ACC112 (cell line): Measurements from ENCODE around the gene DENND1A.

ENCODE experiments used
- H2AFZ ChIP-seq: fragments of 200-600 bp; sonication (generic); one replicate; pipeline ENCODE4 v1.6.0; 2017; ENCODE audit warnings: antibody characterized with exemption, low read length; ENCODE audit not compliant: unreplicated experiment
- H3K27ac ChIP-seq: fragments of 200-600 bp; sonication (generic); 2 replicates; pipeline ENCODE4 v1.5.1; 2014; ENCODE audit warnings: low read depth, mild to moderate bottlenecking, antibody characterized with exemption, low read length, moderate library complexity
- H3K27me3 ChIP-seq: fragments of 200-600 bp; sonication (generic); 2 replicates; pipeline ENCODE4 v1.6.1; 2014; ENCODE audit warnings: mild to moderate bottlenecking, antibody characterized with exemption, low read length, moderate library complexity, mixed read lengths; ENCODE audit not compliant: insufficient read depth
- H3K36me3 ChIP-seq: fragments of 200-600 bp; sonication (generic); 2 replicates; pipeline ENCODE4 v1.6.1; 2016; ENCODE audit warnings: mild to moderate bottlenecking, antibody characterized with exemption, low read length, moderate library complexity, mixed read lengths; ENCODE audit not compliant: insufficient read depth
- H3K4me1 ChIP-seq: fragments of 200-600 bp; sonication (generic); one replicate; pipeline ENCODE4 v1.6.1; 2016; ENCODE audit warnings: low read length, mixed read lengths; ENCODE audit not compliant: insufficient read depth, unreplicated experiment, control insufficient read depth
- H3K4me3 ChIP-seq: fragments of 200-600 bp; sonication (generic); 2 replicates; pipeline ENCODE4 v1.5.1; 2014; ENCODE audit warnings: mild to moderate bottlenecking, low read depth, low read length
- H3K79me2 ChIP-seq: fragments of 200-600 bp; sonication (generic); one replicate; pipeline ENCODE4 v1.6.0; 2016; ENCODE audit warnings: low read length; ENCODE audit not compliant: control insufficient read depth, unreplicated experiment, insufficient read depth

The DENND1A gene

GRCh38 chr9:123390337-123391135, 539.4 kb downstream of the DENND1A start:
- H3K4me3 ChIP-seq: no peak overlapping the region
- no peak overlapping the region for H3K27ac ChIP-seq
- H2AFZ ChIP-seq: no peak overlapping the region
- H3K4me1 ChIP-seq: no peaks in the 10 kb centered on the region
- no peaks in the 10 kb centered on the region for H3K27me3 ChIP-seq
- H3K79me2 ChIP-seq: no peaks in the 10 kb centered on the region
- no peaks in the 10 kb centered on the region for H3K36me3 ChIP-seq

DNA sequence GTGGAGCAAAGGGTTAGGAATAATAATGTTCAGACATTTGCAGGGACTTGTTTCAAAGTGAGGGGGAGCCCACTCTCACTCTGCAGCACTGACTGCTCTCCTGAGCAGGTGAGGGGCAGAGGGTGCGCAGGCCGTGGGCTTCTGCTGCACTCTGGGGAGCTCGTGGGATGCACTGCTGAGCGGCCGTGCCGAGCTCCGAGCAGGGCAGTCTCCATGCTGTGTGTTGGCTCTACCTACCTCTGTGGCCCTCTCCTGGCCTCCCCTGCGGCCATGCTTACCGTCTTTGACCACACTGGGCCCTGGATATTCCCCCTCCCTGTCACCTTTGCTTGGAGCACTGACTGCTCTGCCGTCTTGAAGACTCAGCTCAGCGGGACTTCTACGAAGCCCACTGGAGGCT, 540.2 kb downstream of the DENND1A start:
- Histone ChIP-seq H3K79me2 (no peaks in the 10 kb centered on the region), H3K36me3 (no peaks in the 10 kb centered on the region), H3K27ac (no peak overlapping the region), H3K4me3 (no peak overlapping the region), H3K4me1 (no peaks in the 10 kb centered on the region), H2AFZ (no peak overlapping the region), H3K27me3 (no peaks in the 10 kb centered on the region)

- Histone ChIP-seq H3K27me3 (no peaks in the 10 kb centered on the region), H2AFZ (no peak overlapping the region), H3K4me1 (no peaks in the 10 kb centered on the region), H3K4me3 (no peak overlapping the region), H3K36me3 (no peaks in the 10 kb centered on the region), H3K79me2 (no peaks in the 10 kb centered on the region), H3K27ac (no peak overlapping the region)
These were observed 540.9 kb downstream of the DENND1A start for GRCh38 chr9:123389070-123389469.

GRCh38 chr9:123387686-123388085, 542.2 kb downstream of the DENND1A start:
- Histone ChIP-seq H3K4me1 (no peaks in the 10 kb centered on the region), H3K36me3 (no peaks in the 10 kb centered on the region), H3K4me3 (no peak overlapping the region), H2AFZ (no peak overlapping the region), H3K27me3 (no peaks in the 10 kb centered on the region), H3K79me2 (no peaks in the 10 kb centered on the region), H3K27ac (no peak overlapping the region)

DNA sequence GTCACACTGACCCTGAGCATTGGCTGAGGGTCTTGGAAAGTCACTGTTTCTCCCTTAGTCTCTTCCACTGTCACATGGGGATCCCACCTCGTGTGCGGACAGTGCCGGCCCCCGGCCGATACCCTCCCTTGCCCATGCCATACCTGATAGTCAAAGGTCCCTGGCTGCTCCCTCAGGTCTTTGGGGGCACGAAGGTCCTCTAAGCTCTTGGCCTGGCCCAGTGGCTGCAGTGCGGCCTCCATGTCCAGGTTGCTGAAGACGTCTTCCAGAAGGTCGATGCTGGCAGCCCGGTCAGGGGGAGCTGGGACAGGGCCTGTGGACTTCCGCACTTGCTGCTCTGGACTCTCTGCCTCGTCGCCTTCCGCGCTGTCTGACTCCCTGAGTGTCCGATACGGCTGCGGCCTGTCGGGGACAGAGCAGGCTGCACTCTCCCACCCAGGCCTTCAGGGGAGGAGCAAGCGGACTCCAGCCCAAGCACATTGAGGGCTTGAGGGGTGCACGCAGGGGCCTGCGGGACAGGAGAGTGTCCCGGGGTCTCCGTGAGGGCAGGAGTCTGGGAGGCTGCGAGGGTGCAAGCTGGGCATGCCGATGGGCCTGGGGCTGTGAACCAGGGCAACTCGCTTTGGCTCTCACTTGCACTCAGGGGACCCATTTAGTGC, 546.3 kb downstream of the DENND1A start:
- H2AFZ ChIP-seq: no peak overlapping the region
- no peaks in the 10 kb centered on the region for H3K79me2 ChIP-seq
- H3K27ac ChIP-seq: no peak overlapping the region
- no peak overlapping the region for H3K4me3 ChIP-seq
- H3K4me1 ChIP-seq: no peaks in the 10 kb centered on the region
- no peaks in the 10 kb centered on the region for H3K36me3 ChIP-seq
- H3K27me3 ChIP-seq: no peaks in the 10 kb centered on the region

DNA sequence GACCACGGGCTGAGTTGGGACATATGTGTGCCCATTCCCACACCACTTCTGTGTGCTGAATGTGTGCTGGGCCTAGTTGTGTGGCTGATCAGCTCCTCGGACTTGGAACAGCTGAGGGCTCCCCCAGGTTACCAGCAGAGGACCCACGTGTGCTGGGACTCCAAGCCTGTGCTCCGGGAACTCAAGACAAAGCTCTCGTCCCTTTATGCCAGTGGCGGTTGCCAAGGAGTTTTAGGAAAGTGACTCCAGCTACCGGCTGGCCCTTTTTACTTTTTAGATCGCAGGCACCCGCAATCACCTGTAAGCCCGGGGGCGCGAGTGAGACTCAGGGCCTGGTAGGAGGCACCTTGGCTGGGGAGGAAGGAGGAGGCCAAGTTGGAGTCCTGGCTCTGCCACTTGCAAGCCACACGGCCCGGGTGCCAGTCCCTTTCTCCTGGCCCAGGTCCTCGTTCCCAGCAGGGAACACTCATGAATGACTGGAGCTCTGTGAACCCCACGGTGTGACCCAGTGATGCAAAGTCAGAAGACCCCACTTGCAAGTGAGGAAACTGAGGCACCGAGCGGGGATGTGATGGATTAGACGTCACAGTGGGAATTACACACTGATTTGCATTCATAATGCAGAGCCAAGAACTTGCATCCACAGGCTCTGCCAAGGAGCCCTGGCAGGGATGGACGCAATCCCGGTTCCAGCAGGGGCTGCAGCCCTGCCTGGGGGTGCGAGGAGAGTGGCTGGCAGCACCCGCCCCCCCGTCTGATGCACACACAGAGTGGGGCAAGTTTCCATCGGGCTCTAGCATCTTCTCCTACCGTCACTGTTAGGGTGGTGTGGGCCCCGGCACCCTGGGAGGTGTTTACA, 547.0 kb downstream of the DENND1A start:
- Histone ChIP-seq H3K27ac (no peak overlapping the region), H3K4me1 (no peaks in the 10 kb centered on the region), H3K36me3 (no peaks in the 10 kb centered on the region), H3K4me3 (no peak overlapping the region), H3K79me2 (no peaks in the 10 kb centered on the region), H2AFZ (no peak overlapping the region), H3K27me3 (no peaks in the 10 kb centered on the region)

- H3K27ac ChIP-seq: no peak overlapping the region
- H3K4me1 ChIP-seq: no peaks in the 10 kb centered on the region
- no peaks in the 10 kb centered on the region for H3K27me3 ChIP-seq
- no peaks in the 10 kb centered on the region for H3K36me3 ChIP-seq
- H3K79me2 ChIP-seq: no peaks in the 10 kb centered on the region
- H3K4me3 ChIP-seq: no peak overlapping the region
- no peak overlapping the region for H2AFZ ChIP-seq
These were observed 548.8 kb downstream of the DENND1A start for GRCh38 chr9:123380852-123381705.

GRCh38 chr9:123378956-123379660, 550.8 kb downstream of the DENND1A start:
- no peak overlapping the region for H3K4me3 ChIP-seq
- no peak overlapping the region for H2AFZ ChIP-seq
- peaks cover 8% of the 10 kb centered on the region; the same call in 1 of the 2 replicates for H3K27me3 ChIP-seq
- H3K36me3 ChIP-seq: no peaks in the 10 kb centered on the region
- no peak overlapping the region for H3K27ac ChIP-seq
- no peaks in the 10 kb centered on the region for H3K4me1 ChIP-seq
- no peaks in the 10 kb centered on the region for H3K79me2 ChIP-seq

GRCh38 chr9:123378025-123378424, 551.9 kb downstream of the DENND1A start:
- Histone ChIP-seq H2AFZ (no peak overlapping the region), H3K4me3 (no peak overlapping the region), H3K79me2 (no peaks in the 10 kb centered on the region), H3K4me1 (no peaks in the 10 kb centered on the region), H3K27ac (no peak overlapping the region), H3K36me3 (no peaks in the 10 kb centered on the region), H3K27me3 (peaks cover 14% of the 10 kb centered on the region; the same call in 1 of the 2 replicates)
